Measurements from ENCODE around the gene OR4A5.
"Not testable (repeated sequence)": the region's sequence is repeated elsewhere in the genome, so short reads cannot be mapped to it uniquely, and the experiment has no call there.

OR4A5 gene

GRCh38 chr11:54706532-54706931, at the start of gene OR4A5:
TSS of gene OR4A5 (plus strand) at chr11:54706832. CDS start at chr11:54706885, 53 bp downstream.
- not testable (repeated sequence) for DNase-seq (ENCODE audit: low spot score)

- not testable (repeated sequence) for DNase-seq (ENCODE audit: low spot score)
Measured at GRCh38 chr11:54720094-54720493, 13.5 kb downstream of the OR4A5 start.
